H9 (cell line): ENCODE results near the gene SSB. TPM values are rescaled to one million over a fixed set of nuclear protein-coding genes. Genes with fewer than 3 reads are reported as not detected.

Source experiments
- DNase-seq: peaks from one replicate; pipeline ENCODE4 v3.0.0-alpha.2; 2017
- H2AFZ ChIP-seq: one replicate; pipeline ENCODE4 v1.6.1; 2013; ENCODE audit warnings: mild to moderate bottlenecking, low read length, control low read depth, moderate library complexity
- H2AK5ac ChIP-seq: 2 replicates; pipeline ENCODE4 v1.6.1; 2013; ENCODE audit warnings: low read length, control low read depth, mixed read lengths; ENCODE audit not compliant: insufficient read length
- H2BK120ac ChIP-seq: one replicate; pipeline ENCODE4 v1.6.1; 2013; ENCODE audit warnings: low read depth, mild to moderate bottlenecking, low read length, control low read depth, inconsistent platforms; ENCODE audit not compliant: poor library complexity, severe bottlenecking
- H2BK12ac ChIP-seq: 2 replicates; pipeline ENCODE4 v1.6.1; 2013; ENCODE audit warnings: low read length, control low read depth, mixed read lengths, low read depth; ENCODE audit not compliant: insufficient read length
- H2BK15ac ChIP-seq: 2 replicates; pipeline ENCODE4 v1.6.1; 2013; ENCODE audit warnings: low read depth, low read length, control low read depth
- H2BK20ac ChIP-seq: one replicate; pipeline ENCODE4 v1.6.1; 2013; ENCODE audit warnings: low read depth, mild to moderate bottlenecking, low read length, control low read depth, inconsistent platforms; ENCODE audit not compliant: poor library complexity, severe bottlenecking
- H2BK5ac ChIP-seq: 2 replicates; pipeline ENCODE4 v1.6.1; 2013; ENCODE audit warnings: low read length, control low read depth, mixed read lengths; ENCODE audit not compliant: insufficient read length
- H3K14ac ChIP-seq: 2 replicates; pipeline ENCODE4 v1.6.1; 2013; ENCODE audit warnings: low read length, control low read depth; ENCODE audit not compliant: insufficient read depth
- H3K18ac ChIP-seq: 2 replicates; pipeline ENCODE4 v1.6.1; 2013; ENCODE audit warnings: low read depth, mild to moderate bottlenecking, mixed read lengths, low read length, control low read depth; ENCODE audit not compliant: insufficient read length
- H3K23ac ChIP-seq: 2 replicates; pipeline ENCODE4 v1.6.1; 2013; ENCODE audit warnings: low read length, control low read depth, mixed read lengths, low read depth; ENCODE audit not compliant: insufficient read length
- H3K23me2 ChIP-seq: 2 replicates; pipeline ENCODE4 v1.6.1; 2013; ENCODE audit warnings: low read depth, mild to moderate bottlenecking, mixed read lengths, low read length, control low read depth; ENCODE audit not compliant: insufficient read length, poor library complexity, severe bottlenecking
- H3K27ac ChIP-seq: 2 replicates; pipeline ENCODE4 v1.5.1; 2013; ENCODE audit warnings: low read length, control low read depth, mixed read lengths, low read depth; ENCODE audit not compliant: insufficient read length
- H3K27me3 ChIP-seq: 2 replicates; pipeline ENCODE4 v1.6.1; 2013; ENCODE audit warnings: low read length, control low read depth, inconsistent platforms; ENCODE audit not compliant: insufficient read depth
- H3K4ac ChIP-seq: 2 replicates; pipeline ENCODE4 v1.6.1; 2013; ENCODE audit warnings: low read depth, mild to moderate bottlenecking, control low read depth, inconsistent platforms, low read length, moderate library complexity
- H3K4me1 ChIP-seq: 2 replicates; pipeline ENCODE4 v1.6.1; 2013; ENCODE audit warnings: low read length, control low read depth, inconsistent platforms; ENCODE audit not compliant: insufficient read depth
- H3K4me2 ChIP-seq: 2 replicates; pipeline ENCODE4 v1.6.1; 2013; ENCODE audit warnings: low read length, control low read depth, mixed read lengths; ENCODE audit not compliant: insufficient read length, insufficient read depth
- H3K56ac ChIP-seq: 2 replicates; pipeline ENCODE4 v1.6.1; 2013; ENCODE audit warnings: low read depth, mild to moderate bottlenecking, mixed read lengths, low read length, control low read depth; ENCODE audit not compliant: insufficient read length
- H3K79me1 ChIP-seq: 2 replicates; pipeline ENCODE4 v1.6.1; 2013; ENCODE audit warnings: low read depth, mild to moderate bottlenecking, moderate library complexity, low read length, control low read depth, inconsistent platforms; ENCODE audit not compliant: insufficient read depth, poor library complexity, severe bottlenecking
- H3K79me2 ChIP-seq: 2 replicates; pipeline ENCODE4 v1.6.1; 2013; ENCODE audit warnings: low read length, control low read depth, inconsistent platforms; ENCODE audit not compliant: insufficient read depth
- H3K9ac ChIP-seq: 2 replicates; pipeline ENCODE4 v1.6.1; 2013; ENCODE audit warnings: low read length, control low read depth, mixed read lengths; ENCODE audit not compliant: insufficient read length; ENCODE audit errors: extremely low read depth
- H3K9me3 ChIP-seq: one replicate; pipeline ENCODE4 v1.6.1; 2013; ENCODE audit warnings: low read depth, low read length, inconsistent platforms; ENCODE audit not compliant: control insufficient read depth
- H3T11ph ChIP-seq: one replicate; pipeline ENCODE4 v1.6.1; 2013; ENCODE audit warnings: mild to moderate bottlenecking, low read length, control low read depth, inconsistent platforms
- H4K20me1 ChIP-seq: one replicate; pipeline ENCODE4 v1.6.1; 2013; ENCODE audit not compliant: control insufficient read depth, insufficient read length, insufficient read depth
- H4K5ac ChIP-seq: 2 replicates; pipeline ENCODE4 v1.6.1; 2013; ENCODE audit warnings: low read depth, mild to moderate bottlenecking, mixed read lengths, low read length, control low read depth; ENCODE audit not compliant: insufficient read length
- H4K8ac ChIP-seq: replicated peaks from 2 replicates; pipeline ENCODE4 v1.6.1; 2013; ENCODE audit warnings: low read length, control low read depth, mixed read lengths, low read depth; ENCODE audit not compliant: insufficient read length
- H4K91ac ChIP-seq: 2 replicates; pipeline ENCODE4 v1.6.1; 2013; ENCODE audit warnings: low read depth, mild to moderate bottlenecking, moderate library complexity, mixed read lengths, low read length, control low read depth; ENCODE audit not compliant: insufficient read length
- H3K27ac Mint-ChIP-seq, 3 experiments: 2 replicates in 2 of 3; 3 replicates in 1 of 3; pipeline ENCODE4 v1.8.0; 2020 to 2021; ENCODE audit warnings: mixed read lengths in 3 of 3, mild to moderate bottlenecking in 1 of 3, moderate library complexity in 1 of 3
- H3K27me3 Mint-ChIP-seq: 2 replicates; pipeline ENCODE4 v1.8.0; 2021; ENCODE audit warnings: low read depth, mild to moderate bottlenecking, moderate library complexity, mixed read lengths
- H3K36me3 Mint-ChIP-seq, 3 experiments: 2 replicates in 2 of 3; 3 replicates in 1 of 3; pipeline ENCODE4 v1.8.0; 2020 to 2021; ENCODE audit warnings: low read depth in 3 of 3, mixed read lengths in 3 of 3; ENCODE audit not compliant: insufficient read depth in 1 of 3
- H3K4me1 Mint-ChIP-seq, 2 experiments: 2 replicates each; pipeline ENCODE4 v1.8.0; 2020; ENCODE audit warnings: mixed read lengths in 2 of 2
- H3K4me3 Mint-ChIP-seq, 2 experiments: 2 replicates in 1 of 2; 3 replicates in 1 of 2; pipeline ENCODE4 v1.8.0; 2020 to 2021; ENCODE audit warnings: mild to moderate bottlenecking in 2 of 2, mixed read lengths in 2 of 2, moderate library complexity in 1 of 2
- H3K9me3 Mint-ChIP-seq, 2 experiments: 2 replicates in 1 of 2; 3 replicates in 1 of 2; pipeline ENCODE4 v1.8.0; 2020; ENCODE audit warnings: mild to moderate bottlenecking in 2 of 2, mixed read lengths in 2 of 2, moderate library complexity in 1 of 2
- CTCF ChIP-seq: fragments of 200-600 bp; sonication (generic); conservative IDR thresholded peaks from 3 replicates; pipeline ENCODE4 v1.8.0; 2021; ENCODE audit warnings: antibody characterized with exemption, mild to moderate bottlenecking
- WGBS: extraction: QIAGEN DNeasy Blood & Tissue Kit; methylation state at CpG from one replicate; pipeline ENCODE4 v1.1.7; 2013; ENCODE audit warnings: missing lambda C conversion rate, low lambda C conversion rate, mixed read lengths; ENCODE audit not compliant: insufficient read length; ENCODE audit errors: extremely low coverage; 5-methylcytosine and 5-hydroxymethylcytosine counted together
- total RNA-seq: library from RNA; stranded (reverse); gene quantifications from 2 replicates; pipeline ENCODE4 v1.2.1, GENCODE V29; 2021

The SSB gene
- total RNA-seq, 1 experiment from 2014 or later = 248 TPM

DNA sequence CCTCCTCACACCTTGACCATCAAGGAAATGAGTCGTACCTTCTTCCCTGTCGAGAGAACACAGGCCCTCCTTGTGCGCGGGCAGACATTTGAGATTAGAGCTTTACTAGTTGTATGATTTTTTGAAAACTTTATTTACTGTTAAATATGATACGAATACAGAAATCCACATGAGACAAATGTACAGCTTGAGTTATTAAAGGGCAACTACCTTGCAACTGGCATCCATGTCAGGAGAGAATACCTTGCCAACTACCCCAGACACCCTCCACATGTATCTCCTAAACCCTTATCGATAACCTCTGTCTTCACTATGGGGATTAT is 36.7 kb upstream of the SSB start:
- H4K8ac ChIP-seq = no peak overlapping the region
- H3K4me2 ChIP-seq = no peak overlapping the region
- H4K20me1 ChIP-seq = no peaks in the 10 kb centered on the region
- no peak for TF ChIP-seq CTCF
- H2BK12ac ChIP-seq = no peak overlapping the region
- H4K5ac ChIP-seq = no peak overlapping the region
- DNase-seq = no peak
- H2AK5ac ChIP-seq = no peak overlapping the region
- H2BK120ac ChIP-seq = no peak overlapping the region
- no peak overlapping the region for H2BK20ac ChIP-seq
- peaks cover 12 to 18% (median 16%) of the 10 kb centered on the region in 3 experiments; a peak in 6 of 7 replicates for H3K36me3 Mint-ChIP-seq
- no peaks in the 10 kb centered on the region for H3K27me3 ChIP-seq
- no peaks in the 10 kb centered on the region for H3K79me1 ChIP-seq
- H3K56ac ChIP-seq = no peak overlapping the region
- H2AFZ ChIP-seq = no peak overlapping the region
- no peak overlapping the region for H3K4me3 Mint-ChIP-seq
- H3K14ac ChIP-seq = no peak overlapping the region
- WGBS = no CpG with 5 or more reads among the region's 6 CpGs
- H3K9me3 ChIP-seq = no peaks in the 10 kb centered on the region
- no peak overlapping the region; a peak in 1 of 7 replicates for H3K27ac Mint-ChIP-seq
- H4K91ac ChIP-seq = no peak overlapping the region
- H3T11ph ChIP-seq = no peak overlapping the region
- no peaks in the 10 kb centered on the region for H3K79me2 ChIP-seq
- peaks cover 0 to 6% of the 10 kb centered on the region in 2 experiments; a peak in 3 of 5 replicates for H3K9me3 Mint-ChIP-seq
- no peak overlapping the region for H3K27ac ChIP-seq
- H3K23me2 ChIP-seq = no peaks in the 10 kb centered on the region
- H3K23ac ChIP-seq = no peak overlapping the region
- H3K18ac ChIP-seq = no peak overlapping the region
- no peak overlapping the region for H2BK15ac ChIP-seq
- H3K4me1 Mint-ChIP-seq = peaks cover 0 to 9% of the 10 kb centered on the region in 2 experiments; a peak in 2 of 4 replicates
- no peaks in the 10 kb centered on the region for H3K27me3 Mint-ChIP-seq
- H3K4ac ChIP-seq = no peak overlapping the region
- no peak overlapping the region for H2BK5ac ChIP-seq
- no peak overlapping the region for H3K9ac ChIP-seq
- no peaks in the 10 kb centered on the region for H3K4me1 ChIP-seq
